NCI-H2107 (cell line): ENCODE data around the gene ZNF283.
"Not testable (repeated sequence)": the region's sequence is repeated elsewhere in the genome, so short reads cannot be mapped to it uniquely, and the experiment has no call there.

Experiments
- DNase-seq: peaks from one replicate; lab custom pipeline; 2025; lab: John Stamatoyannopoulos, UW

ZNF283 gene

DNA sequence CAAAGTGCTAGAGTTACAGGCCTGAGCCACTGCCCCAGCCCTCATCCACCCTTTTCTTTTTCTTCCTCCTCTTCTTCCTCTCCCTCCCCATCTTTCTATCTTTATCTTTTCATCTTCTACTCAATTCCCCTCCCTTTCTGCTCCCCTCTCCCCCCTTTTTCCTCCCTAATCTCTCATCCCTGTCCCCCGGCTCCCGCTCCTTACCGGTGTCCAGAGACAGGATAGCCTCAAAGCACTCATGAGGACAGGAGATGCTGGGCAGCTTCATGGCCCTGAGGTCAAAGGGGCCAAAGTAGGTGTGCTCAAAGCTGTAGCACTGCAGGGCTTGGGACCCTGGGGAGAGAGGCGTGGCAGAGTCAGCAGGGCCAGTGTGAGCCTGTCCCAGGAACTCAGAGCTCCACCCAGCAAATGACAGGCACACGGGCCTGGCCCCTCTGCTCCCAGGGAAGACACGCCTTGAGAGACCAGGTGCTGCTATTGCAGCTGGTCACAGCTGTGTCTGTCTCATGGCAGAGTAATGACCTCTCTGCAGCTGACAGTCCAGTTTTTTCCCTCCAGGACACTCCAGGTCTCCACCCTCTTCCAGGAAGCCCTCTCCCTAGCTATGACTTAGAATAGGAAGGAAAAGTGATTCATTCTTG, 27.5 kb upstream of the ZNF283 start:
- no peak for DNase-seq

DNA sequence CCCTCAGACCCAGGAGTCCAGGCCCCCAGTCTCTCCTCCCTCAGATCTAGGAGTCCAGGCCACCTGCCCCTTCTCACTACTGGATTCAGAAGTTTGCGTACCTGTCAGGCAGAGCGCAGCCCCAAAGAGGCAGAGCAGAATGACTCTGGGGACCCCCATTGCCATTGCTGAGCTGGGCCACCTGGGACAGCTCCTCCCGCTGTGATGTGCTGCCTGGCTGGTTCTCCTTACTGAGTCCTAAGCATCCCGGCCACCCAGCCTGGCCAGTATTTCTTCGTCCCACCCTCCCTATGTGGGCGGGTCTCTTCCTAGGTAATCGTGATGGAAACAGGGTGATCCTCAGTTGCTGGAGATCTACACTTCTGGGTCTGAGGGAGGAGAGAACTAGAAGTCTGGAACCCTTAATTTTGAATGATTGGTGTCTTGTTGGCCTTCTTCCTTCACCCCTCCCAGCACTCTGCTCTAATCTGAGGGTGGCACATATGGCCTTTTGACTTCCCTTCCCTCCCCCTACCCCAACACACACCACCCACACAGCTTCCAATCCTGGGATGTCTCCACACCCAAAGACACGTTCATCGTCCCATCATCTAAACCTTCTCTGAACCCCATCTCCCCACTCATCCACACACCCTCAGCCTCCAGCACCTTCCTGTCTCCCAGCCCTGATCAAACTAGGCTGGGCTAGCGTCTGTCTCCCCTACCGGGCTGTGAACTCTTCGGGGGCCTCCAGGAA, 24.7 kb upstream of the ZNF283 start, which contains the start of gene LYPD5:
Gene LYPD5, minus strand, starts transcription at position 232 of the 736 bp plus-strand sequence. Its CDS starts 67 bp downstream, at position 165.
- DNase-seq: no peak

DNA sequence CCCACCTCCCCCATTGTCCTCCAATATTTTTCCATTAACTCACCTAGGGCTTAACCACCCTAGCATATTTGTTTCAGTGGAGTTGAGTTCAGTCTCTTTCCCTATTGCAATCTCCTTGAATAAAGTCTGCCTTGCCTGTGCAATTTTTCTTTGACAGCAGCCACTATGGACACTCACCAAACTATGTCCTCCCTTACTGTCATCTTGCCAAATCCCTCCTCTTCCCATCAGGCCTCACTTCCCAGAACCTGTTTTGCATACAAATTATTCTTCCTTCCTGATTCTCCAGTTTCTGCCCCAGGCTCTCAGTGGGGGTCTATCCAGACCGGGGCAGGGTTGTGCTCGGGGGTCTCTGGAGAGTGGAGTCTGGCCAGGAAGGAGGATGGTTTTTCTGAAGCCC, 22.7 kb upstream of the ZNF283 start:
- no peak for DNase-seq

DNA sequence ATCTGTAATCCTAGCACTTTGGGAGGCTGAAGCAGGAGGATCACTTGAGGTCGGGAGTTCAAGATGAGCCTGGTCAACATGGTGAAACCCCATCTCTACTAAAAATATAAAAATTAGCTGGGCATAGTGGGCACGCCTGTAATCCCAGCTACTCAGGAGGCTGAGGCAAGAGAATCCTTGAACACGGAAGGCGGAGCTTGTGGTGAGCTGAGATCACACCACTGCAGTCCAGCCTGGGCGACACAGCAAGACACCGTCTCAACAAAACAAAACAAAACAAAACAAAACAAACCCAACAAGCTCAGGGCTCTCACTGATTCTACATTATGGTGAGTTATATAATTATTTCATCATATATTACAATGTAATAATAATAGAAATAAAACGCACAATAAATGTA, 20.7 kb upstream of the ZNF283 start:
- DNase-seq: not testable (repeated sequence)

DNA sequence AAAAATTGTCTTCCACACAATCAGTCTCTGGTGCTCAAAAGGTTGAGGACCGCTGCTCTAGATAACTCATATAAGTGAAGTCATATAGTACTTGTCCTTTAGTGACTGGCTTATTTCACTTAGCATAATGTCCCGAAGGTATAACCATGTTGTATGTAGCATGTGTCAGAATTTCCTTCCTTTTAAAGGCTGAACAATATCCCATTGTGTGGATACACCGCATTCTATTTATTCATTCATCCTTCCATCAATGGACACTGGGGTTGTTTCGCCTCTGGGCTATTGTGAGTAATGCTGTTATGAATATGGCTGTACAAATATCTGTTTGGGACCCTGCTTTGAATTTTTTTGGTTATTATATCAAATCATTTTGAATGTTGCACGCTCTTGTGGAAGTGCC, 20.3 kb upstream of the ZNF283 start:
- DNase-seq: no peak

DNA sequence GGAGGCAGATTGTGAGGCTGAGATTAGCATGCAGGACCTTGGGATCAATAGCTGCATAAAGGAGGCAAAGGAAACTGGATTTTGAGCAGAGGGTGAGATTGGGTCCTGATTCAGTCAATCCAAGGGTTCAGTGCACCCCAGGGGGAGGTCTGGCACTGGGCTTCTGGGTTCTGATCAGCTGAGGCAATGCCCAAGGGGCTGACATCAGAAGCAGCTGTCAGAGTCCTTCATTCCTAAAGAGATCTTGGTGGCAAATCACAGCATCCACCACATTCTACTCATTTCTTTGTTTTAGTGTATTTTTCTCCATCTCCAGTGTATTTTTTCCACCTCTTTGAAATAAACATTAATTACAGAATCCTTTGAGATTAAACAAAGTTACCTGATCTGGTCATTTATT, 19.5 kb upstream of the ZNF283 start:
- DNase-seq: no peak

DNA sequence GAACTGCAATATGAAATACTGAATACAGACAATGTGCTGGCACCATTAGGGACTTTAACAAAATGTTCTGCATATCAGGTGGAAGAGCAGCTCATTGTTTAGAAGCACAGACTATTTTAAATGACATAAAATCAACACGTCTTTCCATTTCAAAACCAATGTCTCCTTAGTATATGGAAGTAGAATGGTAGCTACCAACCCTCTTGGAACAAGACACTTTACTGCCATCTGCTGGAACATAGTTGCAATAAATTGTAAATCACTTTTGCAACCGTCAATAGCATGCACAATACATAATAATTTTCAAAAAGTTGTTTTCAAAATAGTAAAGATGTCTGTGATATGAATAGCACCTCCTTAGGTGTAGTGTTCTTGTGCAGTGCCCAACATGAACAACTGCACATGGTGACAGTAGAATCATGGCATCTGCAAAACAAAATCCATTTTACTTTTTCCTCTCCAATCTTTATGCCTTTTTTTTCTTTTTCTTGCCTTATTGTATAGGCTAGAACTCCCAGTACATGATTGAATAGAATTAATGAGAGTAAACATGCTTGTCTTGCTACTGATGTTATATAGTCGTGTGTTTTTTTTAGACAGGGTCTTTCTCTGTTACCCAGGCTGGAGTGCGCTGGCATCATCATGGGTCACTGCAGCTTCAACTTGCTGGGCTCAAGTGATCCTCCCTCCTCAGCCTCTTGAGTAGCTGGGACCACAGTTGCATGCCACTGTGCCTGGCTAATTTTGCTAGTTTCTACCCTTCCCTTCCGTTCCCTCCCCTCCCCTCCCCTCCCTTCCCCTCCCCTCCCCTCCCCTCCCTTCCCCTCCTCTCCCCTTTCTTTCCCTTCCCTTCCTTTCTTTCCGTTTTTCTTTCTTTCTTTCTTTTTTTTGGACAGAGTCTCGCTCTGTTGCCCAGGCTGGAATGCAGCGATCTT, 17.1 kb upstream of the ZNF283 start:
- DNase-seq: peak; percentile 38

DNA sequence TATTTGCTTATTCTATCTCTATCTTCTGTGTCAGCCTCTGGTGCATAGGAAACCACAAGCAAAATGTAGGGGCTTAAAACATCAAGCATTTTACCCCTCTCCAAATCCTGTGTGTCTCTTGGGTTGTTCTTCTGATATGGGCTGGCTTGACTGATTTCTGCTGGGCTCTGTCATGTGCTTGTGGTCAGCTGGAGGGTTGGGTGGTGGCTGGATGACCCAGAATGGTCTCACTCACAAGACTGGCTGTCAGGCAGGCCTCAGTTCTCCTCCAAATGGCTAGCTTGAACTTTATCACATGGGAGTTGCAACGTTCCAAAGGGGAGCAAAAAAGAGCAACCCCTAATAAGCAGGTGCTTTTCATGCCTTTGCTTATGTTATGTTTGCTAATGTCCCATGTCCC, 15.3 kb upstream of the ZNF283 start:
- DNase-seq: no peak

DNA sequence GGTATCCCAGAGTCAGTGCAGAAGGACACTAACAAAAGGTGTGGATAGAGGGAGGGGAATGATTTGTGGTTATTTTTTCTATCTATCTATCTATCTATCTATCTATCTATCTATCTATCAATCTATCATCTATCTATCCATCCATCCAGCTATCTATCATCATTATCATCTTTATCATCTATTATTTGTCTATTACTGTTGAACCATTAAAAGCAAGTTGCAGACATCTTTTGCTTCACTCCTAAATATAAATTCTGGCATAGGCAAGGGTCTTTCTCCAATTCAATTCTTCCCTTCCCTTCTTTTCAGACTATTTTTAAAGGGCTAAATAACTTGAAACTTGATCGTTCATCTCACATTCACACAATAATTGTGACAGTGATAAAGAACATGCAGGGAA, 14.9 kb upstream of the ZNF283 start:
- DNase-seq: no peak

DNA sequence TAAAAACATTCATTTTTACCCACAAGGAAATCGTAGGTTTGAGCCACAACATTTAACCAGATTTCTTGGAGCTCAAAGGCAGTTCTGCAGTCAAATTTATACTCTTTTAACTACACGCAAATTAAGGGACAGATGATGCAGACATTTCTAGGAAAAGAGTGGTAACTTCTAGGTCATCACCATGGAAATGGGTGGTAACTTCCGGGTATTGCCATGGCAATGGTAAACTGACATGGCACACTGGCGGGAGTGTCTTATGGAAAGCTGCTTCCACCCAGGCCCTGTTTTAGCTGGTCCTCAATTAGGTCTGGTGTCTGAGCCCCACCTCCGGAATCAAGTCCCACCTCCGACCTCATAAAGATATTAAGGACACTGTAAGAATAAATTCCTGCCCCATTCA, 14.4 kb upstream of the ZNF283 start:
- DNase-seq: no peak

DNA sequence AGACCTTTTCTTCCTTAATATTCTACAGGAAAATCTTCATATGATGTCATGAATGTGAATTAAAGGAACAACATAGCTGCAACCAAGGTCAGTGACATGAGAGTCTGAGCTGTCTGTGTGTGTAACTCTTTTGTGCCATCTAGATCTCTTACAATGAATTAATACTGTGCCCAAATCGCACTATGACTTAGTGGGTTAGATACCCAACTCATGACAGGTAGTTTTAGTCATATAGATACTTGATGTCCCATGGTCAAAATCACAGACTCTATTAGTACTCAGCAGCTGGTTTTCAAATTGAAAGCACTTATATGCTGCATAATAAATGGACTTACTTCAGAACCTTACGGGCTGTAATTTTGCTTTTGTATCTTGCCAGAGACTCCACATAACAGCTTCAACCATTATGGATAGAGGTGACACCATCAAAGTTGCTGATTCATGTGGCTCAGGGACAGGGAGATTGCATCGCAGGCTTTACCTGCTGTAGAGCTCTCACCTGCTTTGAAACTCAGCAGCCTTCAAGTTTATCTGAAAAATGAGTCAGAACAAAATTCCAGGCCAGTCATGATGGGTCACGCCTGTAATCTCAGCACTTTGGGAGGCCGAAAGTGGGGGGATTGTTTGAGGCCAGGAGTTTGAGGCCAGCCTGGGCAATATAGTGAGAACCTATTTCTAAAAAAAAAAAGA, 12.3 kb upstream of the ZNF283 start:
- no peak for DNase-seq

DNA sequence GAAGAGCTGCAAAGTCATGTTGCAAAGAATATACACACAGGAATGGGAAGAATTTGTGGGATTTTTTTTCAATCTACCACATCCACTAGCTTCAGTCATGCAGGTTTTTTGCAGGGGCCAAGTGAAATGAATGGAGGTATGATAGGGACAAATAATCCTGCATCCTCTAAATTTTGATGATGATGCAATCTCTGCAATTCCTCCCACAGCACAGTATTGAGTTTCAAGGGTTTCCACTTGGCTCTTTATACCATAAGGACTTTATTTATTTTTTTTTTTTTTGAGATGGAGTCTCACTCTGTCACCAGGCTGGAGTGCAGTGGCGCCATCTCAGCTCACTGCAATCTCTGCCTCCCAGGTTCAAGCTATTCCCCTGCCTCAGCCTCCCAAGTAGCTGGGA, 9.7 kb upstream of the ZNF283 start:
- DNase-seq: not testable (repeated sequence)

DNA sequence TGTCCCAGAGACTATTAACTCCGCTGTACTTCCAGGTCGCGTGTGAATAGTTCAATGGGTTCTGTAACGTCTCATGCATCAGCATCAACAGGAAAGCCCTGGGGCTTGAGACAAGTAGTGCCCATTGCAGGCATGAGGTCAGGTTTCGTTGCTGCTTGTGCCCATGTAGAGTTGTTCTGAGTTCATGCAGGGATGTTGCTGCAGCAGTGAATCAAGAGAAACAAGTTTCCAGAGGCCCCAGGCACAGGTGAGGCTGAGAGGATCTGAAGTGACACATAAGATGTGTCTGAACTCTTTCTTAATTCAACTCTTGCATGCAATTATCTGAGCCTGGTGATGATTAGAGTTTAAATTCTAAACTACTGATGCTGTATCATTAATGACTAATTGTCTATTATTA, 8.6 kb upstream of the ZNF283 start:
- no peak for DNase-seq

DNA sequence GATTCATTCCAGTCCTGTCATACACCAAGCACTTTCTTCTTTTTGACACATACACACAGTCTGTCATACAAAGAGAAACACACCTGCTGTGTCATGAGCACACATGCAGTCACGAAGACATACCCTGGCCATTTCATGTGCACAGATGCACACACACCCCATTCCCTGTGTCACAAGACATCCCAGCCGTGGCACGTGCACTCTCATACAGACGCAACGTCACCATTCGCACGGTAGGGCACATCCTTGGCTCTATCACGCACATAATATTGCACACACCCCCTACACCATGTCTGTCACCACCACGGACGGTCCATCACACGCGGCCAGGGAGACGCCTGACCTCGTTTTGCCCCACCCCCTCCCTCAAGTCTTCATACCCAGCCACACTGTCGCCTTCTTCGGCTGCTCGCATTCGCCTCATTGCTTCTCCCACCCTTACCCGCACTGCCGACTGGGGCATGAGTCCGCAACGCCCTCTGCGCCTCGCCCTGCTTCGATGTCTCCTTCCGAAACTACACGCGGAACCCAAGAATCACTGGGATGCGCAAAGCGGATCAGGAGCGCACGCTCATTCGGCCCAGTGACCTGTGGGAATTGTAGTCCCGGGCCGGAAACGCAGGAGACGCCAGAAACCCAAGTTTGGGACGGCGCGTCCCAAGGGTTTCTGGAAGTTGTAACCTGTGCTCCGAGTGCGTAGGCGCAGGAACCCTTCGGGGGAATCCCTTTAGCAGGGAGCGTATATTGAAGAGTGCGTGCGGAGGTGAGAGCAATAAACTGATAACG, 6.8 kb upstream of the ZNF283 start:
- DNase-seq: no peak

DNA sequence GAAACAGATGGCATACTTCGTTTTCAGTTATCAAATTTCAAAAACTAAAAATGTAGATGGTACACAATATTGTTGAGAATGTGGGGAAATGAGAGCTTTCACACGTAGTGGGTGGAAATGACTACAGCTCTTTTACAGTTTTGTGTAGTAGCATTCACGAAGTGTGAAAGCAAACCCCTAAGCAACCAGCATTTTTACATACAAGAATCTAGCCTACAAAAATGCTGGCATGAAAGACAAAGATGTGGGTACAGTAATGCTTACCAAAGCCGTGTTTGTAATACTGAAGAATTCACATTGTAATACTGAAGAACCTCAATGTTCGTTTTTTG, 6.3 kb upstream of the ZNF283 start:
- no peak for DNase-seq

DNA sequence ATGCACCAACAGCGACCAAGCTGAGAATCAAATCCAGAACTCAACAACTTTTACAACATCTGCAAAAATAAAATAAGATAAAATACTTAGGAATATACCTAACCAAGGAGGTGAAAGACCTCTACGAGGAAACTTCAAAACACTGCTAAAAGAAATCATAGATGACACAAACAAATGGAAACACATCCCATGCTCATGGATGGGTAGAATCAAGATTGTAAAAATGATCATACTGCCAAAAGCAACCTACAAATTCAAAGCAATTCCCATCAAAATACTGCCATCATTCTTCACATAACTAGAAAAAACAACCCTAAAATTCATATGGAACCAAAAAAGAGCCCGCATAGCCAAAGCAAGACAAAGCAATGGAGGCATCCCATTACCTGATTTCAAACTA, 3.3 kb upstream of the ZNF283 start:
- DNase-seq: not testable (repeated sequence)

DNA sequence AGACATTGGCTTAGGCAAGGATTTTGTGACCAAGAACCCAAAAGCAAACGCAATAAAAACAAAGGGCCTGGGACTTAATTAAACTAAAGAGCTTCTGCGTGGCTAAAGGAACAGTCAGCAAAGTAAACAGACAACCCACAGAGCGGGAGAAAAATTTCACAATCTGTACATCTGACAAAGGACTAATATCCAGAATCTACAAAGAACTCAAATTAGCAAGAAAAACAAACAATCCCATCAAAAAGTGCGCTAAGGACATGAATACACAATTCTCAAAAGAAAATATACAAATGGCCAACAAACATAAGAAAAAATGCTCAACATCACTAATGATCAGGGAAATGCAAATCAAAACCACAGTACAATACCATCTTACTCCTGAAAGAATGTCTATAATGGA, 2.5 kb upstream of the ZNF283 start:
- DNase-seq: not testable (repeated sequence)

DNA sequence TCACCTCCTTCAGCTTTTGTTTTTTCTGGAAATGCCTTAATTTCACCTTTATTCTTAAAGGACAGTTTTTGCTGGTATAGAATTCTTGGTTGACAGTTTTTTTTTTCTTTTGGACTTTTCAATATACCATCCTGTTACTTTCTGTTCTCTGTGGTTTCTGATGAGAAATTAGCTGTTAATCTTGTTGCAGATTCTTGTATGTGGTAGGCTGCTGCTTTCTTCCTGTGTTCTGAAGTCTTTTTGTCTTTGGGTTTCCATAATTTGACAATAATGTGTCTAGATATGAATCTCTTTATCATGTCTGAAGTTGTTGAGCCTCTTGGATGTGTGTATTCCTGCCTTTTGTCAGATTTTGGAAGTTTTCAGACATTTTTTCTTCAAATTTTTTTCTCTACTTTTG, 12.0 kb downstream of the ZNF283 start:
- DNase-seq: no peak

DNA sequence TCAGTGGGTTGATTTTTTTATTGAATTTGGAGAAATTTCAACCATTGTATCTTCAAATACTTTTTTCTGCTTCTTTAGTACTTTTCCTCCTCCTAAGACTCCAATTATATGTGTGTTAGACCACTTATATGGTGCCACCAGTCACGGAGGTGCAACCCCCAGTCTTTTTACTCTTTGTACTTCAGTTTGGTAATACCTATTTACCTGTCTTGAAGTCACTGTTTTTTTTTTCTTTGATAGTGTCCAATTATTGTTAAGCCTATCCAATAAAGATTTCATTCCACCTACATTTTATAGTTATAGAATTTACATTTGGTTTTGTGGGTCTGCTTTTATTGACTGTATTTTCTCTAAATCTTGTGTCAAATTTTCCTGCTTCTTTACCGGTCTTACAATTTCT, 14.9 kb downstream of the ZNF283 start:
- no peak for DNase-seq

DNA sequence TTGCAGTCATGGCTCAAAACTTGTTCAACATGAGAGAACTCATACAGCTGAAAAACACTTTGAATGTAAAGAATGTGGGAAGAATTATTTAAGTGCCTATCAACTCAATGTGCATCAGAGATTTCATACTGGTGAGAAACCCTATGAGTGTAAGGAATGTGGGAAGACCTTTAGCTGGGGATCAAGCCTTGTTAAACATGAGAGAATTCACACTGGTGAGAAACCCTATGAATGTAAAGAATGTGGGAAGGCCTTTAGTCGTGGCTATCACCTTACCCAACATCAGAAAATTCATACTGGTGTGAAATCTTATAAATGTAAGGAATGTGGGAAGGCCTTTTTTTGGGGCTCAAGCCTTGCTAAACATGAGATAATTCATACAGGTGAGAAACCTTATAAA, 20.1 kb downstream of the ZNF283 start:
- no peak for DNase-seq

DNA sequence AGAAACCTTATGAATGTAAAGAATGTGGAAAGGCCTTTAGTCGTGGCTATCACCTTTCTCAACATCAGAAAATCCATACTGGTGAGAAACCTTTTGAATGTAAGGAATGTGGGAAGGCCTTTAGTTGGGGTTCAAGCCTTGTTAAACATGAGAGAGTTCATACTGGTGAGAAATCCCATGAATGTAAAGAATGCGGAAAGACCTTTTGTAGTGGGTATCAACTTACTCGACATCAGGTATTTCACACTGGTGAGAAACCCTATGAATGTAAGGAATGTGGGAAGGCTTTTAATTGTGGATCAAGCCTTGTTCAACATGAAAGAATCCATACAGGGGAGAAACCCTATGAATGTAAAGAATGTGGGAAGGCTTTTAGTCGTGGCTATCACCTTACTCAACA, 20.8 kb downstream of the ZNF283 start:
- DNase-seq: no peak
